DMS53 treated with DMSO at 0.1 percent for 48 hours (cell line): ENCODE data around the gene FAM120B.
"Not testable (repeated sequence)": the region's sequence is repeated elsewhere in the genome, so short reads cannot be mapped to it uniquely, and the experiment has no call there.

Experiments
- DNase-seq: peaks from one replicate; lab custom pipeline; 2025; ENCODE audit not compliant: unreplicated experiment; lab: John Stamatoyannopoulos, UW

FAM120B gene, protein sequence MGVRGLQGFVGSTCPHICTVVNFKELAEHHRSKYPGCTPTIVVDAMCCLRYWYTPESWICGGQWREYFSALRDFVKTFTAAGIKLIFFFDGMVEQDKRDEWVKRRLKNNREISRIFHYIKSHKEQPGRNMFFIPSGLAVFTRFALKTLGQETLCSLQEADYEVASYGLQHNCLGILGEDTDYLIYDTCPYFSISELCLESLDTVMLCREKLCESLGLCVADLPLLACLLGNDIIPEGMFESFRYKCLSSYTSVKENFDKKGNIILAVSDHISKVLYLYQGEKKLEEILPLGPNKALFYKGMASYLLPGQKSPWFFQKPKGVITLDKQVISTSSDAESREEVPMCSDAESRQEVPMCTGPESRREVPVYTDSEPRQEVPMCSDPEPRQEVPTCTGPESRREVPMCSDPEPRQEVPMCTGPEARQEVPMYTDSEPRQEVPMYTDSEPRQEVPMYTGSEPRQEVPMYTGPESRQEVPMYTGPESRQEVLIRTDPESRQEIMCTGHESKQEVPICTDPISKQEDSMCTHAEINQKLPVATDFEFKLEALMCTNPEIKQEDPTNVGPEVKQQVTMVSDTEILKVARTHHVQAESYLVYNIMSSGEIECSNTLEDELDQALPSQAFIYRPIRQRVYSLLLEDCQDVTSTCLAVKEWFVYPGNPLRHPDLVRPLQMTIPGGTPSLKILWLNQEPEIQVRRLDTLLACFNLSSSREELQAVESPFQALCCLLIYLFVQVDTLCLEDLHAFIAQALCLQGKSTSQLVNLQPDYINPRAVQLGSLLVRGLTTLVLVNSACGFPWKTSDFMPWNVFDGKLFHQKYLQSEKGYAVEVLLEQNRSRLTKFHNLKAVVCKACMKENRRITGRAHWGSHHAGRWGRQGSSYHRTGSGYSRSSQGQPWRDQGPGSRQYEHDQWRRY

DNA sequence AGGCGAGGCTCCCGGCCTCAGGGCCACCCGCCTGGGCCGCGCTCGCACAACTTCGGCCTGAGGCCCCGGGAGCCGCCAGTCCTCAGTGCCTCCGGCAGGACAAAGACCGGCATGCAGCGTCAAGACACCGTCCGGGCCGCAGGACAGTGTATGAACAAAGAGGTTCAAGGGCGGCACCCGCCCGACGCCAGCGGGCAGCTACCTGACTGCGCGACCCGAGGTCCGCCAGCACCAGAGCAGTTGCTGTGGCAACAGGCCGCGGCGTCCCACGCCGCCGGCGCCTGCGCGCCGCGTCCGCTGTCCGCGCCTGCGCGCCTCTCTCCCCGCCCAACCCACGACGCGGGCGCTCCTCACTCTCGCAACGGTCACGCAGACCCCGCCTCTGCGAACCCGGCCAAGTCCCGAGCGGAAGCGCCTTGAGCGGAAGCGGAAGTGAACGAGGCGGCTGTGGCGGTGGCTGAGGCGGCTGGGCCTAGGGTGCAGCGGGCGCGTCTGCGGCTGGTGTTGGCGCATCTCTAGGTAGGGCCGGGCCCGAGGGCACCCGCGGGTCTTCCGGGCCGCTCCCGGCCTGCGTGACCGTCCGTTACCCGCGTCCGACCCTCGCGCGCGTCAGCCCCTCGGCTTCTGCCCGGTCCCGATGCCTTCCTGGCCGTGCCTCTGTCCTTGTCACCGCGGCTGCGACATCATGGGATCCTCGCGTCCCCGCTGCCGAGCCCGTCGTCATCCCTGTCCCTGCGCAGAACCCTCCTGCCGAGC, at the start of gene FAM120B:
FAM120B (plus strand) TSS at position 435 of the 756 bp plus-strand sequence. CDS start 10,633 bp downstream, outside the sequence.
- DNase-seq: peak; percentile 80

DNA sequence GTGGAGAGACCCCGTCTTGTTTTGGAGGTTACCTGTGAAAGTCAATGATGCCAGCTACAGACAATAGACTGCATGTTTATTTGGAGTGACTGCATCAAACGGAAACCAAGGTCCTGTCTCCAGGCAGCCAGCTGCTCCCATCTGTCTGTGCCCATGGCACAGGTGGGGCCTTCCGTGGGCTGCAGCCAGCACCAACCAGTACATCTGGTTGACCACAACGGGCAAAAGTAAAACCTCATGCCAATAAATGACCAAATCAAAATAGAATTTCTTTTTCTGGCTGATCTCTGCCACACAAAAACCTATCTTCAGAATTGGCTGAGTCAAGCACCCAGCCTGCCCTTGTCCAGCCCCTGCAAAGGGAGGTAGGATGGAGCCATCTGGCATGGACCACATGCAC, 49.2 kb upstream of the FAM120B start:
- no peak for DNase-seq

DNA sequence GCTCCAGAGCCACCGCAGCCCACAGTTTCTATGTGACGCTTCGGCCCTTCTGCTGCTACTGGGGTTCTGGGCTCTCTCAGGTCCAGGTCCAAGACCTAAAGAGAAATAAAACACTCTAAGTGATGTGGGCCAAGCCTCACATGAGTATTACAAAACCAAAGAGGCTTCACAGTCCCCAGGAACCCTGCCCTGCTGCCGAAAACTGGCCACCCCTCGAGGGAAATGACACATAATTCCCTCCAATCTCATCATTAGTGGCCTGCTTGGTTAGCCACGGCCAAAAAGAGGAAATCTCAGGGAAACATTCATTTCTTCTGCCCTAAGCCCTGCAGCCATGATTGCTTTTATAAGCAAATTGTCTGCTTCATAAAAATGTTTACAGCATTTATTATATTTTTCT, 48.2 kb upstream of the FAM120B start:
- no peak for DNase-seq

DNA sequence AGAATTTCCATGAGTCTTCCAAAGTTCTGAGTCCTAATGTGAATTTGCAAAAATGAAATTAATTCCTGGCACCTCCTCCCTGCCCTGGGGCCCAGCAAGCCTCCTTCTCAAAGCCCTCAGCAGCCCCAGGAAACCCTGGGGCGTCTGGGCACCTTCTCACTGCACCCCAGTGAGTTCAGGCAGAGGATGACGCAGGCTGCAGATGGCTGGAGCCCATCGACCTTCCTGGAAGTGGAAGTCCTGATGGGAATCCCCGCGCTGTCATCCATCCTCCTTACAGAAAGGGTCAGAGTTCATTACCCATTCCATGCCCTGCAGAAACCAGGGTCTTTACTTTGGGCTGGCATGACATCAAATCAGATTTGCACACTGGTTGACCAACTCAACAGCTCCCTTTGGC, 47.3 kb upstream of the FAM120B start:
- no peak for DNase-seq

DNA sequence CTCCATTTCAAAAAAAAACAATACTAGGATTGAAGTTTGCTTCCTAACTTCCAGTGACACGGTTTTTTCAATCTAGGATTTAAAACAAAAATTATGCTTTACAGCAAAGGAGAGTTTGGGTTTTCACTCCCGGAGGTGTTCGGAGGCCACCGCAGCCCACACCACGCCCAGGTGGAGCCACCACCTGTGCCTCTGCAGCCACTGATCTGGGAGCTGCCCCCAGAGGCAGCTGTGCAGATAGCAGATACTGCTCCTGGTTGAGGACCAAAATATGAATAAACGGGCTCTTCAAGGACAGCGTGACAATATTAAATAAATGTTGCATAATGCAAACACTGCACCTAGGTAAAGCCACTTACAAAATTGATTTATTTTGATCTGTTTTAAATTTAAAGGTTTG, 45.9 kb upstream of the FAM120B start:
- no peak for DNase-seq

DNA sequence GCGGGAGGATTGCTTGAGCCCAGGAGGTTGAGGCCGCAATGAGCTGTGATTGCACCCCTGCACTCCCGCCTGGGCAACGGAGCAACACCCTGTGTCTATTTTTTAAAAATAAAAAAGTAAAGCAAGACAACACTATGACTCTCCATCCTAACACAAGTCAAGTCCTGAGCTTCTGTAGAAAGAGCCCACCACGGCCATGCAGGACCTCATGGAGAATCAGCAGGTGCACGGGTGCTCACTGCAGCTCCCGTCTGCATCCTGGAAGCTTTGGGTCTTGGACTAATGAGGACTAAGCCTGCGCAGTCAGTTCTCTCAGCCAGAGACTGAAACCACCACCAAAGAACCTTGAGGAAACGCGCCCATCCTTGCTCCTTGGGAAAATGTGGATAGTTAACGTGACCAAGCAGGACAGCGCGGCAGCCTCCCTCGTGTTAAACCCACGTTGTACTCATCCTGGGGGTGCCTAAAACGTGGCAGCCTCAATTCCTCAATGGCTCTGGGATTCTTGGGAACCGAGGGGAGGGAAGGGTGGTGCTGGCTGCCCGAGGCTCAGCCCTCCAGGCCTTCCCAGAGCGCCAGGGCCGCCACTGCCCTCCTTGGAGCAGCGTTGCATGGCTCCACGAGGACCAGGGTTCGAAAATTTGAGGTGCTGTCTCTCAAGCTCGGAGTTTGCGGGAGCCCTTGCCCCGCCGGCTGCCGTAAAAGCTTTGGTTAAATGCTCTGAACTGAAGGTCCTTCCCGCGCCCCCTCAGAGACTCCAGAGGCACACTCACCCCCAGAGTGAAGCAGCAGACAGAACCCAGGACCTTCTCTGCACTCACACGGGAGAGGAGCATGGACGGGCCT, 44.7 kb upstream of the FAM120B start:
- no peak for DNase-seq

DNA sequence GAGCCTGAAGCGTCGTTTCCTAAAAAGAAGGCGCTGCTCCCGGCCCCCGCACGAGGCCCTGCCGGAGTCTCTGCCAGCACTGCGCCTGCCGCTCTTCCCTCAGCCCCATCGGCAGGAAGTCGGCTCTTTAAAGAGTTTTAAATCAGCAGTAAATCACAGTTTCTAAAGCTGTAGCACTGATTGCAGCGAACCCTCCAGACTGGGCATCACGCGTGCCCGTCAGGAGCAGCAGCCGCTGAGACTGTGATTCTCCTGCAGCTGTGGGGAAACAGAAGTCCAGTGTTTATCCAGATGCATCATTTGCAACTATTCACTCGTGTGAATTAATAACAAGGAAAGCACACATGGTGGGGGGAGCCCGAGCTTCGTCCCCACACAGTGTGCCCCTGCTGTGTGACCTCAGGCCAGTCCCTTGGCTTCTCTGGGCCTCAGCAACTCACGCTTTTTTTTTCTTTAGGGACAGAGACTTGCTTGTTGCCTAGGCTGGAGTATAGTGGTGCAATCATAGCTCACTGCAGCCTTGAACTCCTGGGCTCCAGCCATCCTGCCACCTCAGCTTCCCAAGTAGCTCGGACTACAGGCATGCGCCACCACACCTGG, 44.0 kb upstream of the FAM120B start:
- DNase-seq: no peak

DNA sequence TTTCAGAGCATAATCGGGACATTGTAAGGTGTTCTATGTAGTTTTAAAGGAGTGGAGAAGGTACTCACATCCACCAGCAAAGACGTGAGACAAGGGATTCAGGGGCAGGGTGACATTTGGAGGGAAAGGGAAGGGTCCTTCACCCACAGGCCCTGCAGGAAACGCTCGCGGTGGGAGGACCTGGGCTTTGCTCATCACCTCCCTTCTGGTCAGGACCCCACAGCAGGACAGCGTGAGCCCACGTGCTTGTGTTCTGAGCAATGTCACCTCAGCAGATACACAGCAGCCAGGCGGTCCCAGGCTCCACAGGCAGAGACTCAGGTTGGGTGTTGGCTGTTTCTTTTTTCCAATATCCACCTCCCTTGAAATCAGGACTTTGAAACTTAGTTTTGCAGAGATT, 43.1 kb upstream of the FAM120B start:
- no peak for DNase-seq

DNA sequence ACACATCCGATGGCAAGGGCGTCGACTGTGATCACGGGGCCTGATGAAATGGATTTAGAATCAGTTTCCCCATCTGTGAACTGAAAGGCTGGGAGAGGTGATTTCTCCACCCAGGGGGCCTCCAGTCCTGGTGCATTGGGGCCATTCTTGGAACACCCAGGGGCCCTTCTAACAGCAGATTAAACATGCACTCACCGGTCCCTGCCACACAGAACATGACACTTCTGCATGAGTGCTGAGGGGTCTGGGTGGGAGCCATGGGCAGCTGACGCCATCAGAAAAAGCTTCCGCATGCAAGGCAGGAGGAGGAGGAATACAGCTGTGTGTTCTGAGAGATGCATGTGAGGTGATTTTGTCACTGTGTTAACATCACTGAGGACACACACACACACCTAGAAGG, 42.5 kb upstream of the FAM120B start:
- DNase-seq: no peak

DNA sequence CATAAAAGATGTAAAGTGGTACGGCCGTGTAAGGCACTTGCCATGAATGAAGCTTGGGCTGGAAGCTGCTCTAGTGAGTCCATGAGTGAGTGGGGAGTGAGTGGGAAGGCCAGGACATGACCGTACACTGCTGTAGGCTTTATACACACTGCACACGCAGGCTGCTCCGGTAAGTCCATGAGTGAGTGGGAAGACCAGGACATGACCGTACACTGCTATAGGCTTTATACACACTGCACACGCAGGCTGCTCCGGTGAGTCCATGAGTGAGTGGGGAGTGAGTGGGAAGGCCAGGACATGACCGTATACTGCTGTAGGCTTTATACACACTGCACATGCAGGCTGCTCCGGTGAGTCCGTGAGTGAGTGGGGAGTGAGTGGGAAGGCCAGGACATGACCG, 41.9 kb upstream of the FAM120B start:
- not testable (repeated sequence) for DNase-seq

DNA sequence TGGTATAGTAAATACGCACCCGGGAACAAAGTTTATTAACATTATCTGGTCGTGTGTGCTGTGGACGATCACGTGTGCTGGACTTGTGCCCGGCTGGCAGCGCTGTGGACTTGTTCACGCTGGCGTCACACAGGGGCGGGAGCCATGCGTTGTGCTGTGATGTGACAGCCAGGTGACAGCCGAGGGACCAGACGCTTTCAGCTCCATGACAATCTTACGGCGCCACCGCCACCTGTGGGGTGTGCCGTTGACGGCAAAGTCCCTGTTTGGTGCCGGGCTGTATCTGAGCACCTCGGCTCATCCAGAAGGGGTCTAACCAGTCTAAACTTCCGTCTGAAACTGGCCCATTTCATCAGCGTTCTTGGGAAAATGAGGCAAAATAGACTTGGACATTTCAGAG, 40.9 kb upstream of the FAM120B start:
- DNase-seq: peak; percentile 61

DNA sequence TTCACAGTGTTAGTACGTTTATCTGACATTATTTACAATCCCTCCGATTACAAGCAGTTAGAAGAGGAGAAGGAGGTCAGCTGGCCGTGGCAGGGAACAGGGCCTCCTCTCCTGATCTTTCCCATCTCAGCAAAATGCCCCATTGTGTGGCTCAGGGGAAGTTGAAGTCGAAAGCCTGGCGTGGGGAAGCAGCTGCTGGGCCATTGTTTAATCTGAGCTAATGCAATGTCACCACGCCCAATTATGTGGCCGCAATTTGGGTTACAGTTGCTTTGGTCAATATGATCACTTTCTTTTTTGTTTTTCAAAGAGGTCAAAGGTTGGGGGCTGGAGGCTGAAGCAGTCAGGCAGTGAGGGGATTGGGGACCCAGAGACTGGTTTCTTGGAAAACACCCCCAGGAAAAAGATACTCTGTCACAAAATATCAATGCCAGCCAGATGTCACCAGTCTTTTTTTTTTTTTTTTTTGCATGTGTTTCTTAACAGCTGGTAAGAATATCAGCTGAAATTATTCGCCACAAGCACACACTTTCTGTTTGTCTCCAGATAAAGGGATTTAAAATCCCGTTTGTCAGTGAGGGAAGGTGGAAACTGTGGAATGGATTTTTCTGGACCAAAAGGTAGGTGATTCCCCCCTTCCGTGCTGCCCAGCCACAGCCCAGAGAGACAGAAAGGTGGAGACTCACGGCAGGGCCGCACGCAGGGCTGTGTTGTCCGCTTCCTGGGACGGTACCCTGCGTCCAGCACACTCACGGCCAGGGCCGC, 40.3 kb upstream of the FAM120B start:
- DNase-seq: no peak

DNA sequence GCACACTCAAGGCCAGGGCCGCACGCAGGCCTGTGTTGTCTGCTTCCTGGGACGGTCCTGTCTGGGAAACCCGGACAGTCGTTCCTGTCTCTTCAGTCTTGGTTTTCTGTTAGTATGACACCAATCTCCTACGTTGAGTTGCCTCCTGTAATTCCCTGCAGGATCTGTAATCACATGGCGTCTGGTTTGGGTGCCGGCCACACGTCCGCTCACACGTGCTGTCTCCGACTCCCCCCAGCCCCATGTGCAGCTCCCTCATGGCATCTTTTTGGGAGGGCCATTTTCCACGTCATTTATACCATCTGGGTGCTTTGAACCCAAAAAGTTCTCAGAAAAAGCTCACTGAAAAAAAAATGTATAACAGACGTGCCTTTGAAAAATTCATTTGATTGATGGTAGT, 38.9 kb upstream of the FAM120B start:
- no peak for DNase-seq

DNA sequence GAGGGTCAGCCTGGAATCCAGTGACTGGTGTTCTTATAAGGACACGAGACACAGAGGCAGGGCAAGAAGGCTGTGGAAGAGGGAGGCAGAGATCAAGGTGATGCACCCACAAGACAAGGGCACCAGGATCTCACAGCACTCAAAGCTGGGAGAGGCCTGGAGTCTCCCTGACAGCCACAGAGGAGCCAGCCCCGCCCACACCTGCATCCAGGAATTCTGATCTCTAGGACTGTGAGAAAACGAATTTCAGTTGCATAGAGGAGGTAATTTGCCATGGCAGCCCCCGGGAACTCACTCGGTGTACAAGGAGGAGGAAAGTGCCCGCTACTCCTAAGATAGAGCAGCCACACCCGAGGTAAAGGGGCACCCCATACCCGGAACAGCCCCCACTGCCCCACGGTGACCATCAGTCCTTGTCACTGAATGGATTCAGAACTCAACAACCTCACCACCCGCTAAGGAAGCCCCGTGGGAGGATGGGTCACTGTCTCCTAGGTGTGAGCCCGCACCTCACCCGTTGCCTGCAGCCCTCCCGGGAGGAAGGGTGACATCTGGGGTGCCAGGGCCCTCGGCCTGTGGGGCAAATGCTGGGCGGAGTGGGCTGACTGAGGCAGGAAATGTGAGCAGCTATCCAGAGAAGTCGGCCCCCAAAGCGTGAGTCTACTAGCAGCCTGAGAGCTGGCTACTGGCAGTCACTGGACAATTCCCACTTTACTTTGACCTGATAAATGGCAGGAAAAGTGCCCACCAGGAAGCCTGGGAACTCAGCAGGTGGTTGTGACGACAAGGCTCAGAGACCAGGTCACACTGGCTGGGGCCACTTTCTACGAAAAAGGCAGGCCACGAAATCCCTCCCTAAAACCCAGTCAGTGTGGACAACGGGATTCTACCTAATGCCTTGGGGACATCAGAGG, 38.1 kb upstream of the FAM120B start:
- no peak for DNase-seq

DNA sequence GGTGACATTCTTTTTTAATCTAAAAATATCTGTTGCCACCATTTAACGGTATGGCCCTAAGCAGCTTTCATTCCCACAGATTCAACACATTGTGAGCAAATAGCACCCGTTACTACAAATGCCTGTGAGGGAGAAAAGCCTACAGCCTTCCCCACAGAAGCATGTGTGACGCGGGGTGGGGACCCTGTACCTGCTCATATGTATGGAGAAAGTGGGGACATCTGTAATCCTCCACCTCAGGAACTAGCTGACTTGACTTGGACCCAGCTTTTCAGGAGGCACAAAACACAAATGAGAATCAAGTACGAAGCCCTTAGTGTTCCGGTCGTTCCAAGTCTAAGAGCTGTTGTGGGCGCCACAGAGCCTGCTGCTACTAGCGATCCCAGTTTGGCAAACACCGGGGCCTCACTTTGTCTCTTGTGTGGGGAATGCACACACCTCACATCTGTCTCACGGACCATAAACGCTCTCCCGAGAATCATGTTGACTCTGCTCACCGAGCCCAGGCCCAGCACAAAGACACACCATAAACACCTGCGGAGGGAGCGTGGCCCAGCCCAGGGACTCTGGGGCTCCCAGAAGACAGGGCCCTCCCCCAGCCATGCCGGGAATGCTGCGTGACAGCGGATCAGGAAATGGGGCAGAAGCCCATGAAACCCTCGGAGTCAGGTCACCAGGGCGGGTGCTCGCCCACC, 37.3 kb upstream of the FAM120B start:
- peak; percentile 79 for DNase-seq

DNA sequence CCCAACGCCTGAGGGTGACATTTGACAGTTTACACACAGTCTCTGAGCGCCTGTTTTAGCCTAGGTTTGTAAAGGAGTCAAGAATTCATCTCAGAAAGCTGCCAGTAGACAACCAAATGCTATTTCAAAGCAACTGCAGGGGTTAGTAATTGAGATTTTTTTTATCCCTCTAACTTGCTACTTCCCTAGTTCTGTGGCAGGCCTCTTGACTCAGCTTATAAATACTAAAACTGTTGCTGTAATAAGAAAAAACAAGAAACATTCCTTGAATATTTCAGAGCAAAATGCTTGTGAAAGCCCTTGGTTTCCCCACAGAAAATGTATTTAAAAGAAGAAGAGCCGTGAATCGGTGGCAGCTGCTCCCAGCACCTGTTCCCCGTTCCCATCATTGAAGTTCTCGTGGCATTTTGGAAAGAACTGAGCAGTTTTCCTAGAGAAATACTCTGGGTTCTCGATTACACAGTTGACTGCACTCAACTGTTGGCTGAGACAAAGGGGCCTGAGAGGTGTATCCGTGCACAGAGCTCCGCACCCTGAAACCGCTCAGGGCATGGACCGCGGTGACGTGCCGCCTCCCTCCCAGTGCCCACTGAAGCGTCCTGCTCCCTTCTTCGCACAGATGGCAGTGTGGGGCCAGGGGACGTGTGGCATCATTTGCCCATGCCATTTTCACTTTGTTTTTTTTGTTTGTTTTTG, 36.6 kb upstream of the FAM120B start:
- no peak for DNase-seq

DNA sequence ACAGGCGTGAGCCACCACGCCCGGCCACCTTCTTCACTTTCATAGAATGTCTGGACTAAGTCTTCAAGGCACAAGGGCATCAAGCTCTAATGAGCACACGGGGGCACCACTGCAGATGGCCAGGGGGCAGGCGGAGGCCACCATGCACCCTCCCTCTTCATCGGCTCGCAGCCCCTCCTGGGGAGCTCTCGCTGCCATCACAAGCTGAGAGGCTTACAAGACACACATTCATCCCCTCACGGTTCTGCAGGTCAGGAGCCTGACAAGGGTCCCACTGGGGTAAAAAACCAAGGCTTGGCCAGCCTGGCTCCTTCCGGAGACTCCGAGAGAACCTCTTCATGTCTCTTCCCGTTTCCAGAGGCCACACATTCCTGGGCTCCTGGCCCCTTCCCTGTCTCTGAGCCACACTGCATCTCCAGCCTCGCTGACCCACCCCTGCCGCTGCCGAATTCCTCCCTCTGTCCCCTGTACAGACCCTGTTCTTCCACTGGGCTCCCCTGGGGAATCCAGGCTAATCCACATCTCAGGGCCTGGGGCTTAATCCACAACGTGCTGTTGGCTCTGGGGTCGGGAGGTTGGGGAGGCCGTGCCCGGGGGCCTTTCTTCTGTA, 35.5 kb upstream of the FAM120B start:
- DNase-seq: no peak
